KMS-11 (cell line): ENCODE measurements around the gene SP6.

ENCODE experiments used
- H2AFZ ChIP-seq: fragments of 200-600 bp; sonication (generic); 2 replicates; pipeline ENCODE4 v1.6.1; 2016; ENCODE audit warnings: antibody characterized with exemption, mixed run types, low read depth
- H3K27ac ChIP-seq: fragments of 200-600 bp; sonication (generic); 2 replicates; pipeline ENCODE4 v1.6.1; 2016; ENCODE audit warnings: mild to moderate bottlenecking, mixed run types
- H3K27me3 ChIP-seq: fragments of 200-600 bp; sonication (generic); 2 replicates; pipeline ENCODE4 v1.6.1; 2017; ENCODE audit warnings: mild to moderate bottlenecking, low read depth, mixed run types, moderate library complexity; ENCODE audit not compliant: insufficient read depth
- H3K36me3 ChIP-seq: fragments of 200-600 bp; sonication (generic); 2 replicates; pipeline ENCODE4 v1.6.1; 2017; ENCODE audit warnings: mild to moderate bottlenecking, mixed run types; ENCODE audit not compliant: insufficient read depth
- H3K4me1 ChIP-seq: fragments of 200-600 bp; sonication (generic); 2 replicates; pipeline ENCODE4 v1.6.1; 2016; ENCODE audit warnings: mild to moderate bottlenecking, low read depth, mixed run types; ENCODE audit not compliant: poor library complexity, severe bottlenecking
- H3K4me2 ChIP-seq: fragments of 200-600 bp; sonication (generic); 2 replicates; pipeline ENCODE4 v1.7.0; 2016; ENCODE audit warnings: mild to moderate bottlenecking, mixed run types
- H3K4me3 ChIP-seq: fragments of 200-600 bp; sonication (generic); IDR thresholded peaks from 2 replicates; pipeline ENCODE4 v1.6.1; 2017; ENCODE audit warnings: low read depth, low read length, mixed read lengths; ENCODE audit not compliant: insufficient read depth
- H3K79me2 ChIP-seq: fragments of 200-600 bp; sonication (generic); 2 replicates; pipeline ENCODE4 v1.6.1; 2016; ENCODE audit warnings: low read depth, mixed run types; ENCODE audit not compliant: insufficient read depth
- H3K9ac ChIP-seq: fragments of 200-600 bp; sonication (generic); 2 replicates; pipeline ENCODE4 v1.6.1; 2016; ENCODE audit warnings: mild to moderate bottlenecking, mixed run types
- H4K20me1 ChIP-seq: fragments of 200-600 bp; sonication (generic); 2 replicates; pipeline ENCODE4 v1.6.1; 2016; ENCODE audit warnings: mild to moderate bottlenecking, mixed run types; ENCODE audit not compliant: insufficient read depth
- TF ChIP-seq, protein P1 (sequence below): fragments of 200-600 bp; sonication (generic); conservative IDR thresholded peaks from 2 replicates; pipeline ENCODE4 v1.6.1; 2017; ENCODE audit warnings: low read depth, mild to moderate bottlenecking, antibody characterized with exemption, low read length, moderate library complexity, mixed read lengths

Gene SP6

DNA sequence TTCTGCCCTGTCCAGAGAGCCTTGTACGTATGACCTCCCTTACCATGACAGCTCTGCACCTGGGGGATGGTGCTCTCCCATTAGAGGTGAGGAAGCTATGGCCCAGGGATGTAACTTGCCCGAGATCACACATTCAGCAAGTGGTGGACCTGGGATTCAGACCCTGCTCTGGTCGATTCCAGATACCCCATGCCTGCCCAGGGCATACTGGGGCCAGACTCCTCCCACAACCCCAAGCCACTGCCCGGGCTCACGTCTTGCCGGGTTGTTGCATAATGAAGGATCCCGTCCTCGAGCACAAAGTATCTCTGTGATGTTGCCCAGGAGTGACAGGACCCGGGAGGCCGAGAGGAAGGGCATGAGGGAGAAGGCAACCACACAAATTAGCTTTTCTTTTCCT is 31.5 kb downstream of the SP6 start:
- TF ChIP-seq, protein P1, sequence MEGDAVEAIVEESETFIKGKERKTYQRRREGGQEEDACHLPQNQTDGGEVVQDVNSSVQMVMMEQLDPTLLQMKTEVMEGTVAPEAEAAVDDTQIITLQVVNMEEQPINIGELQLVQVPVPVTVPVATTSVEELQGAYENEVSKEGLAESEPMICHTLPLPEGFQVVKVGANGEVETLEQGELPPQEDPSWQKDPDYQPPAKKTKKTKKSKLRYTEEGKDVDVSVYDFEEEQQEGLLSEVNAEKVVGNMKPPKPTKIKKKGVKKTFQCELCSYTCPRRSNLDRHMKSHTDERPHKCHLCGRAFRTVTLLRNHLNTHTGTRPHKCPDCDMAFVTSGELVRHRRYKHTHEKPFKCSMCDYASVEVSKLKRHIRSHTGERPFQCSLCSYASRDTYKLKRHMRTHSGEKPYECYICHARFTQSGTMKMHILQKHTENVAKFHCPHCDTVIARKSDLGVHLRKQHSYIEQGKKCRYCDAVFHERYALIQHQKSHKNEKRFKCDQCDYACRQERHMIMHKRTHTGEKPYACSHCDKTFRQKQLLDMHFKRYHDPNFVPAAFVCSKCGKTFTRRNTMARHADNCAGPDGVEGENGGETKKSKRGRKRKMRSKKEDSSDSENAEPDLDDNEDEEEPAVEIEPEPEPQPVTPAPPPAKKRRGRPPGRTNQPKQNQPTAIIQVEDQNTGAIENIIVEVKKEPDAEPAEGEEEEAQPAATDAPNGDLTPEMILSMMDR: no peak
- Histone ChIP-seq H4K20me1 (no peaks in the 10 kb centered on the region), H2AFZ (no peak overlapping the region), H3K4me3 (no peak overlapping the region), H3K4me1 (peaks cover 23% of the 10 kb centered on the region), H3K27ac (no peak overlapping the region), H3K9ac (no peak overlapping the region), H3K79me2 (no peaks in the 10 kb centered on the region), H3K4me2 (no peak overlapping the region), H3K36me3 (no peaks in the 10 kb centered on the region), H3K27me3 (no peaks in the 10 kb centered on the region)

DNA sequence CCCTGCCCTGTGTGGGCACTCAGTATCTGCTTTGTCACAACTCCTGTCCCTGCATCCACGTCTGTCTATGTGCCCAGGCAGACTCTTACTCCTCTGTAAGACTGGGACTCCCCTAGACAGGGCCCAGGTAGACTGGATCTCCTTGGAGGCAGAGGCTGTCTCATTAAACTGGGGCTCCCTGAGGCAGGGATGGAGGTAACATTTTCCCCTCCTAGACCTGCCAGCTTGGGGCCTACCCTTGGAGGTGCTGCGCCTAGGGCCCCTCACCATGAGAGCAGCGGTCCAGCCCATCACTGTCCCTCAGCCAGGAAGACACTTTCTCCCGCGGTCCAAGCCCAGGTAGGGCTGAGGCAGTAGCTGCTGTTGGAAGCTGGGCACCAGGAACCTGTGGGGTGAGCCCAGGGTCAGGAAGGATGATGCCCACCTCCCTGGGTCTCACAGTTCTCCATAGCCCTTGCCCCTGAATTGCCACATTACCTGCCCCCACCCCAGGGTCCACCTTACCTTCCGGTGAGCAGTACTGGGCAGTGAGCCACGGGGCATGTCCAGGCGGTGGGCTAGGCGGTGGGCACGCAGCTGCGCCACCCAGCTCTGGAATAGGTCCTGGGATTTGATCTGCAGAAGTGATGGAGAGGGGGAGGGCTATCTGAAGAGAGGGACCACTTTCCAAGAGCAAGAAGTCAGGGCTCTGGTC is 32.8 kb downstream of the SP6 start:
- Histone ChIP-seq H3K27ac (no peak overlapping the region), H2AFZ (no peak overlapping the region), H3K4me3 (no peak overlapping the region), H3K4me2 (no peak overlapping the region), H3K27me3 (no peaks in the 10 kb centered on the region), H3K36me3 (no peaks in the 10 kb centered on the region), H3K79me2 (no peaks in the 10 kb centered on the region), H3K9ac (no peak overlapping the region), H4K20me1 (no peaks in the 10 kb centered on the region), H3K4me1 (peaks cover 23% of the 10 kb centered on the region)
- TF ChIP-seq, protein P1: no peak

DNA sequence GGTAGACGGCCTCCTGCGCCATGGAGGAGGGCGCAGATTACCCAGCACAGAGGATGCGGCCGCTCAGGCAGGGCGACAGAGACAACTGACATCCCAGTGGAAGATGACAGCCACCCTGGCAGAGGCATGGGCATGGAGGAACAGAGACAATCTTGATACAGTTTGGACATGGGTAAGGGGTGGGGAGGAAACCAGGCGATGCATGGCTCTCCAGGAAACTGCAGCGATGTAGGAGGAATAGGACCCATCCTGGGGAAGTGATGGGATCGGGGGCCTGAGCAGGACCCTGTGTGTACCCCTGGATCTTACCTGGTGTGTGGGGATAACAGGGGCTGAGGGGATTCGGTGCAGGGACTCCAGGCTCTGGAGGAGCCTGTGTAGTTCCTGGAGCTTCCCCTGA is 34.0 kb downstream of the SP6 start:
- Histone ChIP-seq H3K4me1 (peaks cover 11% of the 10 kb centered on the region), H3K79me2 (no peaks in the 10 kb centered on the region), H4K20me1 (no peaks in the 10 kb centered on the region), H3K4me3 (no peak overlapping the region), H3K27me3 (no peaks in the 10 kb centered on the region), H3K9ac (no peak overlapping the region), H2AFZ (no peak overlapping the region), H3K27ac (no peak overlapping the region), H3K36me3 (no peaks in the 10 kb centered on the region), H3K4me2 (no peak overlapping the region)
- TF ChIP-seq, protein P1: no peak

DNA sequence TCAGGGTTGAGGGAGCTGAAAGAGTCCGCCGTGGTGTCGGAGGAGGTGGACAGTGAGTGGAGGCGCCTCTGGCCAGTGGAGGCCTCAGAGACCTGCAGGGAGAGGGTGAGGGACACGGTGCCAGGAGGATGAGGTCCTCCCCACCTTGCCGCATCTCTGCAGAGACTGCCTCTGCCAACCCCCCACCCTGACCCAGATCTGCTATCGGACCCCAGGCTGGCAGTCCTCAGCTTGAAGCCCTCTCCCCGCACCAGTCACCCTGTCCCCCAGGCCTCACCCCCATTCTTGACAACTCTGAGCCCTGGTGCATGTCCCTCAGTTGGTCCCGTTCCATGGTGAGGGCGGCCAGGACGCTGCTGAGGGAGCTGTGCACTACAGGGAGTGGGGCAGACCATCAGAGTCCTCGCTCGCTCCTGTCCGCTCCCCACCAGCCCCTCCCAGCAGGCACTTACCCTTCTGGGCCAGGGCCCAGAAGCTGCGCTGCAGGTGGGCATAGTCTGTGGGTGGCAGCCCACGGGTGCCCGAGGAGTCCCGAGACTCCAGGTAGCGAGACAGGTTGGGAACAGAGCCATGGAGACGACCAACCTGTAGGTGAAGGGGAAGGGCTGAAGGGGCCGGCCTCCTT is 34.7 kb downstream of the SP6 start:
- Histone ChIP-seq H3K4me3 (no peak overlapping the region), H3K4me2 (no peak overlapping the region), H3K27ac (no peak overlapping the region), H3K9ac (no peak overlapping the region), H3K4me1 (peaks cover 9% of the 10 kb centered on the region), H3K27me3 (no peaks in the 10 kb centered on the region), H3K36me3 (no peaks in the 10 kb centered on the region), H4K20me1 (no peaks in the 10 kb centered on the region), H3K79me2 (no peaks in the 10 kb centered on the region), H2AFZ (no peak overlapping the region)
- TF ChIP-seq, protein P1: no peak
